HL-60 (cell line): ENCODE results near the gene CIART.

Experiments used
- GABPA ChIP-seq: IDR thresholded peaks from 2 replicates; pipeline ENCODE4 v1.6.1; 2012; ENCODE audit warnings: low read depth
- TF ChIP-seq, protein P1 (sequence below): IDR thresholded peaks from one replicate; pipeline ENCODE4 v1.5.1; 2011; ENCODE audit warnings: low read length, control low read depth, inconsistent platforms; ENCODE audit not compliant: insufficient read depth

DNA sequence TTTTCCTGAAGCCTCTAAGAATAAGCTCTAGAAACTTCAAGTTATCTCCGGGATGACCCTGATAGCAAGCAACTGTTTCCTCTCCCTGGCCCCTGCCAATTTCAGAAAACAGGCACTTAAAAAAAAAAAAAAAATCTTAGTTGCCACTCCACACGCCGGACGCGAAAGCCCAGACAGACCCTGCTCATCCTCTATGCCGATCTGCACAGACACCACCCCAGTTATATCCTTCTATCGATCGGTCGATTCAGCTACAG, 48.1 kb upstream of the CIART start:
- TF ChIP-seq, protein P1, sequence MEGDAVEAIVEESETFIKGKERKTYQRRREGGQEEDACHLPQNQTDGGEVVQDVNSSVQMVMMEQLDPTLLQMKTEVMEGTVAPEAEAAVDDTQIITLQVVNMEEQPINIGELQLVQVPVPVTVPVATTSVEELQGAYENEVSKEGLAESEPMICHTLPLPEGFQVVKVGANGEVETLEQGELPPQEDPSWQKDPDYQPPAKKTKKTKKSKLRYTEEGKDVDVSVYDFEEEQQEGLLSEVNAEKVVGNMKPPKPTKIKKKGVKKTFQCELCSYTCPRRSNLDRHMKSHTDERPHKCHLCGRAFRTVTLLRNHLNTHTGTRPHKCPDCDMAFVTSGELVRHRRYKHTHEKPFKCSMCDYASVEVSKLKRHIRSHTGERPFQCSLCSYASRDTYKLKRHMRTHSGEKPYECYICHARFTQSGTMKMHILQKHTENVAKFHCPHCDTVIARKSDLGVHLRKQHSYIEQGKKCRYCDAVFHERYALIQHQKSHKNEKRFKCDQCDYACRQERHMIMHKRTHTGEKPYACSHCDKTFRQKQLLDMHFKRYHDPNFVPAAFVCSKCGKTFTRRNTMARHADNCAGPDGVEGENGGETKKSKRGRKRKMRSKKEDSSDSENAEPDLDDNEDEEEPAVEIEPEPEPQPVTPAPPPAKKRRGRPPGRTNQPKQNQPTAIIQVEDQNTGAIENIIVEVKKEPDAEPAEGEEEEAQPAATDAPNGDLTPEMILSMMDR = no peak
- no peak for TF ChIP-seq GABPA
